Psoas muscle (tissue), 8 donors: Measurements from ENCODE around the gene LAP3. TPM values are rescaled to one million over a fixed set of nuclear protein-coding genes. Genes with fewer than 3 reads are reported as not detected.

Experiments
- ATAC-seq, 4 donors: fragments of 200-7000 bp; cut with Tn5 transposase; one replicate each; pipeline ENCODE4 v1.9.1; 2020; ENCODE audit warnings: moderate library complexity in 3 of 4, mild to moderate bottlenecking in 2 of 4
- DNase-seq, 2 donors: peaks; one replicate each; pipeline ENCODE4 v3.0.0-alpha.2; 2020
- H3K27ac ChIP-seq: fragments of 200-600 bp; one replicate; pipeline ENCODE4 v1.8.0; 2022
- H3K27me3 ChIP-seq, 3 donors: fragments of 200-600 bp in 1 of 3; one replicate each; pipeline versions ENCODE4 v1.6.1 to v1.8.0; 2013 to 2022; ENCODE audit warnings: low read length in 2 of 3, mild to moderate bottlenecking in 2 of 3, moderate library complexity in 1 of 3; ENCODE audit not compliant: insufficient read depth in 3 of 3
- H3K36me3 ChIP-seq, 2 donors: fragments of 200-600 bp in 1 of 2; one replicate each; pipeline versions ENCODE4 v1.6.1 to v1.8.0; 2013 to 2022; ENCODE audit warnings: low read depth in 1 of 2, mild to moderate bottlenecking in 1 of 2, moderate library complexity in 1 of 2; ENCODE audit not compliant: insufficient read depth in 1 of 2
- H3K4me1 ChIP-seq: fragments of 200-600 bp; one replicate; pipeline ENCODE4 v1.8.0; 2022
- H3K4me3 ChIP-seq: fragments of 200-600 bp; one replicate; pipeline ENCODE4 v1.8.0; 2022; ENCODE audit warnings: mild to moderate bottlenecking
- H3K9me3 ChIP-seq: fragments of 200-600 bp; one replicate; pipeline ENCODE4 v1.8.0; 2022
- WGBS, 3 donors: extraction: QIAGEN DNeasy Blood & Tissue Kit; methylation state at CpG; one replicate each; pipeline versions ENCODE4 v1.1.6 to v1.1.7; 2013; 5-methylcytosine and 5-hydroxymethylcytosine counted together
- intact Hi-C, 2 donors: fragments of 100-400 bp; cut with DNase I; formaldehyde crosslinking; loops; one replicate each; pipeline versions ENCODE4 v1.11.0 to v1.14.2; 2022
- polyA plus RNA-seq, 3 donors: library from polyadenylated mRNA; stranded (reverse); fragments of 200-250 nt; gene quantifications; one replicate each; pipeline ENCODE4 v1.2.3, GENCODE V29; 2013
- total RNA-seq, 4 donors: library from RNA; stranded (reverse); fragmentation: NEBNext Ultra II Directional in 2 of 4; extraction: Animal tissue kit (Norgen Biotek cat#: 25700) in 2 of 4; gene quantifications; one replicate each; pipeline versions ENCODE4 v1.2.1 to v1.2.4, GENCODE V29; 2021 to 2023
- TF ChIP-seq, protein P1 (sequence below): fragments of 200-600 bp; IDR thresholded peaks from one replicate; pipeline ENCODE4 v1.8.0; 2022; ENCODE audit warnings: antibody characterized with exemption
- donor health status: healthy with polysubstance abuse.
- donor health status: DM: no; HTN: no; CAD: no; lungs with moderate emphysema.
- donor health status: Bipolar disorder and iron deficiency.
- donor health status: healthy.
- donor health status: DM: yes; HTN: yes; CAD: no.
- donor health status: DM: no; HTN: no; CAD: no.
- donor health status: DM: no; HTN: no; CAD: no.
- donor health status: DM: yes; HTN: yes; CAD: no.

Gene LAP3
- total and polyA plus RNA-seq, 7 donors = 44.6 to 82.4 (median 61.4) TPM

DNA sequence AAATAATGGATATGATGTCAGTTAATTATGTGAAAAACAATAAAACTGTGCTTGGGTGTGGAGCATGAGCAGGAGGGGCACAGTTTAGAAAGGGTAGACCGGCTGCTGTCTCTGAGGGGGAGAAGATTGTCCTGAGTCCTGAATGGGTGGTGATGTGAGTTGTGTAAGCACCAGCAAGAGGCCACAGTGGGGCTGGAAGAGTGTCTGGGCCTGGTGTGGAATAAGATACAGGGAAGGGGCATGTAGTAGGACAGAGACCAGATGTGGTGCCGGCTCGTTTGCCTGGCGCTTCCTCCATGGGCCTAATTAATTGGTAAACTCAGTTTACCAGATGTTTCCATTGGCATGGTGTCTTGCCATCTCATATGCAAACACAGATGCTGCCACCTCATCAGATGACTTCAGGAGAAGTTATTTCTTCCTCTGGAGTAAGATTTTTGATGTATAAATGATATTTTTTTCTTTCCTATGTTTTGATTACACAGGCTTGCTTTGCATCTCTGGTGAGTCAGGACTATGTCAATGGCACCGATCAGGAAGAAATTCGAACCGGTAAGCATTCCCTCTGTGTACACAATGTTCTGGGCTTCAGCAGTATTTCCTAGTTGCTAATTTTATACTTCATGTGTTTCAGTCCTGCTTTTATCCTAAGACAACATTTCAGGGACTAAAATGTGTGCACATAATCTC is 42.6 kb downstream of the LAP3 start:
- DNase-seq (peak; percentile 44 to 69), ATAC-seq (peak; percentile 84 to 90 (median 89))
- H3K27me3 ChIP-seq = no peaks in the 10 kb centered on the region
- H3K36me3 ChIP-seq = peaks cover 11 to 56% of the 10 kb centered on the region in 2 donors
- WGBS, 3 donors = 24 to 53% (median 29%) methylated on average over 7 of the region's 7 CpGs
- intact Hi-C loops = no loop called here
- no peaks in the 10 kb centered on the region for H3K9me3 ChIP-seq
- H3K4me3 ChIP-seq = peak overlapping the region; percentile 48
- H3K4me1 ChIP-seq = peaks cover 78% of the 10 kb centered on the region
- TF ChIP-seq, protein P1, sequence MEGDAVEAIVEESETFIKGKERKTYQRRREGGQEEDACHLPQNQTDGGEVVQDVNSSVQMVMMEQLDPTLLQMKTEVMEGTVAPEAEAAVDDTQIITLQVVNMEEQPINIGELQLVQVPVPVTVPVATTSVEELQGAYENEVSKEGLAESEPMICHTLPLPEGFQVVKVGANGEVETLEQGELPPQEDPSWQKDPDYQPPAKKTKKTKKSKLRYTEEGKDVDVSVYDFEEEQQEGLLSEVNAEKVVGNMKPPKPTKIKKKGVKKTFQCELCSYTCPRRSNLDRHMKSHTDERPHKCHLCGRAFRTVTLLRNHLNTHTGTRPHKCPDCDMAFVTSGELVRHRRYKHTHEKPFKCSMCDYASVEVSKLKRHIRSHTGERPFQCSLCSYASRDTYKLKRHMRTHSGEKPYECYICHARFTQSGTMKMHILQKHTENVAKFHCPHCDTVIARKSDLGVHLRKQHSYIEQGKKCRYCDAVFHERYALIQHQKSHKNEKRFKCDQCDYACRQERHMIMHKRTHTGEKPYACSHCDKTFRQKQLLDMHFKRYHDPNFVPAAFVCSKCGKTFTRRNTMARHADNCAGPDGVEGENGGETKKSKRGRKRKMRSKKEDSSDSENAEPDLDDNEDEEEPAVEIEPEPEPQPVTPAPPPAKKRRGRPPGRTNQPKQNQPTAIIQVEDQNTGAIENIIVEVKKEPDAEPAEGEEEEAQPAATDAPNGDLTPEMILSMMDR = no peak
- peak overlapping the region; percentile 83 for H3K27ac ChIP-seq

DNA sequence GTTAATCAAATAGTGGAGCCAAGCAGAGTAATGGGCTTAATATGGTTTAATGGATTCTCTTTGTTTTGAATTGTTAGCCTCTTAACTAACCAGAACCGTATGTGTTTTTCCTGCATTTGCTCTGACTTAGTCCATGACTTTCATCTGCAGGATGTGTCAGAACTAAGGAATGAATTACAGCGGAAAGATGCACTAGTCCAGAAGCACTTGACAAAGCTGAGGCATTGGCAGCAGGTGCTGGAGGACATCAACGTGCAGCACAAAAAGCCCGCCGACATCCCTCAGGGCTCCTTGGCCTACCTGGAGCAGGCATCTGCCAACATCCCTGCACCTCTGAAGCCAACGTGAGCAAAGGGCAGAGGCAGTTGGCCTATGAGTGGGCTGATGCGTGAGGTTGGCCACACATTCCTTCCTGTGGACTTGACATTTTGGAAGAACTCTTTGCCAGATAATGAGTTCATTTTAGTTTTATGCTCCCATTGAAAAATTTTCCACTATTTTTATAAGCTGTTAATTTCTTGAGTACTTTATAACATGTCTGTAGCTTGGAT is 46.5 kb downstream of the LAP3 start:
- Histone ChIP-seq H3K4me3 (no peak overlapping the region), H3K9me3 (no peaks in the 10 kb centered on the region), H3K4me1 (peaks cover 56% of the 10 kb centered on the region), H3K27me3 (no peaks in the 10 kb centered on the region), H3K36me3 (peaks cover 20 to 86% of the 10 kb centered on the region in 2 donors), H3K27ac (peak overlapping the region; percentile 83)
- DNase-seq = peak in 1 of 2 donors; percentile 70
- ATAC-seq = peak; percentile 14 to 60 (median 46)
- TF ChIP-seq, protein P1 = no peak
- 28 to 62% (median 33%) methylated on average over 7 of the region's 7 CpGs for WGBS, 3 donors
- intact Hi-C loops = no loop called here

- peaks cover 20 to 99% of the 10 kb centered on the region in 2 donors for H3K36me3 ChIP-seq
- DNase-seq (no peak), ATAC-seq (no peak)
- TF ChIP-seq, protein P1 = no peak
- no peak overlapping the region for H3K4me3 ChIP-seq
- intact Hi-C loops = no loop called here
- H3K27ac ChIP-seq = peak overlapping the region; percentile 83
- peaks cover 45% of the 10 kb centered on the region for H3K4me1 ChIP-seq
- WGBS, 3 donors = 64 to 73% (median 72%) methylated on average over 2 of the region's 2 CpGs
- no peaks in the 10 kb centered on the region for H3K9me3 ChIP-seq
- no peaks in the 10 kb centered on the region for H3K27me3 ChIP-seq
Observed at GRCh38 chr4:17624821-17625220, 47.8 kb downstream of the LAP3 start.

DNA sequence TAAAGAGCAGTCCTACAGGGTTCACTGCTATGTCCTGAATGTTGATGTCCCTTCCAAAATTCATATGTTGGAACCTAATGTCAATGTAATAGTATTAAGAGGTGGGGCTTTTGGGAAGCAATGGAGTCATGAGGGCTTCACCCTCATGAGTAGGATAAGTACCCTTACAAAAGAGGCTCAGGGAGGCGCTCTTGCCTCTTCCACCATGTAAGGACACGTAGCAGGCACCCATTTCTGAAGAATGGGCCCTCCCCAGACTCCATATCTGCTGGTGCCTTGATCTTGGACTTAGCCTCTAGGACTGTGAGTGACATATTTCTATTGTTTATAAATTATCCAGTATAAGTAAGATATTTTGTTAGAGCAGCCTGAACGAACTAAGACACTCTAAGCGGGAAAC is 53.2 kb downstream of the LAP3 start:
- TF ChIP-seq, protein P1 = no peak
- Histone ChIP-seq H3K27me3 (no peaks in the 10 kb centered on the region), H3K27ac (no peak overlapping the region), H3K4me1 (peaks cover 7% of the 10 kb centered on the region), H3K9me3 (no peaks in the 10 kb centered on the region), H3K4me3 (no peak overlapping the region), H3K36me3 (peaks cover 25 to 99% of the 10 kb centered on the region in 2 donors)
- no peak for ATAC-seq
- intact Hi-C loops = loop anchor here in 1 of 2 donors (10.0 kb wide), 1 partner anchor 55 kb away; the partner anchor contains the start of gene LAP3
- WGBS, 3 donors = 90 to 92% (median 91%) methylated on average over 4 of the region's 4 CpGs
- DNase-seq = no peak
